IMR-90 (cell line): ENCODE data around the gene NXPH1. TPM values are rescaled to one million over a fixed set of nuclear protein-coding genes. Genes with fewer than 3 reads are reported as not detected.

Experiments
- ATAC-seq: fragments of 200-7000 bp; cut with Tn5 transposase; 2 replicates; pipeline ENCODE4 v1.9.1; 2020; ENCODE audit warnings: low read depth, mild to moderate bottlenecking, moderate library complexity
- BruUV-seq: library from RNA; stranded (reverse); fragments of 400-500 nt; replicated peaks from 2 replicates; lab custom pipeline; 2021; lab: Mats Ljungman, UMichigan
- CTCF ChIA-PET: fragments of 300-600 bp; formaldehyde crosslinking; extraction: SDS; loops from one replicate; lab custom pipeline; 2021; ENCODE audit warnings: antibody characterized with exemption; lab: Yijun Ruan, JAX
- POLR2A ChIA-PET: fragments of 300-600 bp; sonication (Branson Sonifier 250); formaldehyde crosslinking; loops from one replicate; lab custom pipeline; 2022; ENCODE audit warnings: antibody characterized with exemption; ENCODE audit not compliant: unreplicated experiment; lab: Charles Lee
- DNase-seq: peaks from one replicate; pipeline ENCODE4 v3.0.0; 2013
- H2AFZ ChIP-seq: replicated peaks from 2 replicates; pipeline ENCODE3; 2013; ENCODE audit warnings: low read length, mild to moderate bottlenecking; ENCODE audit not compliant: poor library complexity
- H2AK5ac ChIP-seq: 2 replicates; pipeline ENCODE4 v1.6.1; 2013; ENCODE audit warnings: low read depth, low read length, inconsistent platforms
- H2AK9ac ChIP-seq: replicated peaks from 2 replicates; pipeline ENCODE3; 2013; ENCODE audit warnings: mild to moderate bottlenecking, low read depth, low read length, moderate library complexity; ENCODE audit not compliant: poor library complexity
- H2BK120ac ChIP-seq: 2 replicates; pipeline ENCODE4 v1.6.1; 2013; ENCODE audit warnings: low read depth, low read length, inconsistent platforms
- H2BK15ac ChIP-seq: 3 replicates; pipeline ENCODE4 v1.6.1; 2013; ENCODE audit warnings: low read depth, low read length, inconsistent platforms
- H2BK20ac ChIP-seq: 2 replicates; pipeline ENCODE4 v1.6.1; 2013; ENCODE audit warnings: low read depth, mild to moderate bottlenecking, inconsistent platforms, low read length, moderate library complexity
- H2BK5ac ChIP-seq: 2 replicates; pipeline ENCODE4 v1.6.1; 2013; ENCODE audit warnings: mild to moderate bottlenecking, low read depth, low read length, inconsistent platforms; ENCODE audit not compliant: poor library complexity, severe bottlenecking
- H3K14ac ChIP-seq: replicated peaks from 2 replicates; pipeline ENCODE4 v1.6.1; 2013; ENCODE audit warnings: low read depth, low read length, inconsistent platforms
- H3K18ac ChIP-seq: 2 replicates; pipeline ENCODE4 v1.6.1; 2013; ENCODE audit warnings: low read depth, low read length, control low read depth
- H3K23ac ChIP-seq: 2 replicates; pipeline ENCODE4 v1.6.1; 2013; ENCODE audit warnings: low read depth, low read length, inconsistent platforms
- H3K27ac ChIP-seq: 2 replicates; pipeline ENCODE4 v1.5.1; 2013; ENCODE audit warnings: mild to moderate bottlenecking, control low read depth, low read length; ENCODE audit not compliant: insufficient read depth
- H3K27me3 ChIP-seq: 2 replicates; pipeline ENCODE4 v1.6.1; 2013; ENCODE audit warnings: low read length; ENCODE audit not compliant: control insufficient read depth, insufficient read depth
- H3K36me3 ChIP-seq: 2 replicates; pipeline ENCODE4 v1.6.1; 2013; ENCODE audit warnings: low read length, mixed read lengths; ENCODE audit not compliant: control insufficient read depth, insufficient read depth
- H3K4ac ChIP-seq: 2 replicates; pipeline ENCODE4 v1.6.1; 2013; ENCODE audit warnings: low read depth, low read length, inconsistent platforms
- H3K4me1 ChIP-seq: 2 replicates; pipeline ENCODE4 v1.6.1; 2013; ENCODE audit warnings: low read length, mixed read lengths; ENCODE audit not compliant: control insufficient read depth, insufficient read depth
- H3K4me2 ChIP-seq: 2 replicates; pipeline ENCODE4 v1.6.1; 2013; ENCODE audit warnings: low read depth, mild to moderate bottlenecking, control low read depth, low read length, moderate library complexity
- H3K4me3 ChIP-seq: 2 replicates; pipeline ENCODE4 v1.5.1; 2013; ENCODE audit warnings: low read depth, mild to moderate bottlenecking, control low read depth, low read length, moderate library complexity; ENCODE audit not compliant: insufficient read depth
- H3K56ac ChIP-seq: 2 replicates; pipeline ENCODE4 v1.6.1; 2013; ENCODE audit warnings: low read length, inconsistent platforms; ENCODE audit not compliant: insufficient read depth; ENCODE audit errors: extremely low read depth
- H3K79me1 ChIP-seq, 2 experiments: 2 replicates each; pipeline ENCODE4 v1.6.1; 2013; ENCODE audit warnings: low read length in 2 of 2, inconsistent platforms in 1 of 2, low read depth in 1 of 2
- H3K9ac ChIP-seq: 2 replicates; pipeline ENCODE4 v1.6.1; 2013; ENCODE audit warnings: low read depth, low read length, control low read depth
- H3K9me1 ChIP-seq: 2 replicates; pipeline ENCODE4 v1.6.1; 2013; ENCODE audit warnings: low read length, inconsistent platforms; ENCODE audit not compliant: insufficient read depth
- H3K9me3 ChIP-seq: 2 replicates; pipeline ENCODE4 v1.6.1; 2013; ENCODE audit warnings: low read length; ENCODE audit not compliant: control insufficient read depth, insufficient read depth
- H4K20me1 ChIP-seq: 2 replicates; pipeline ENCODE4 v1.6.1; 2013; ENCODE audit warnings: low read length, inconsistent platforms; ENCODE audit not compliant: insufficient read depth
- H4K5ac ChIP-seq: 2 replicates; pipeline ENCODE4 v1.6.1; 2013; ENCODE audit warnings: mild to moderate bottlenecking, low read depth, low read length, control low read depth
- H4K8ac ChIP-seq, 2 experiments: 2 replicates each; pipeline ENCODE4 v1.6.1; 2013; ENCODE audit warnings: low read depth in 2 of 2, low read length in 2 of 2, control low read depth in 1 of 2, inconsistent platforms in 1 of 2
- H4K91ac ChIP-seq: 2 replicates; pipeline ENCODE4 v1.6.1; 2013; ENCODE audit warnings: low read depth, low read length, inconsistent platforms; ENCODE audit not compliant: insufficient read depth
- CTCF ChIP-seq: conservative IDR thresholded peaks from 2 replicates; pipeline ENCODE4 v1.5.1; 2012; ENCODE audit warnings: mild to moderate bottlenecking, low read depth, low read length, improper control_type of control experiment
- MAFK ChIP-seq: IDR thresholded peaks from 2 replicates; pipeline ENCODE4 v1.6.1; 2012; ENCODE audit warnings: low read depth, low read length, improper control_type of control experiment
- MAZ ChIP-seq: IDR thresholded peaks from 2 replicates; pipeline ENCODE4 v1.6.1; 2012; ENCODE audit warnings: low read depth, mild to moderate bottlenecking, low read length, improper control_type of control experiment, moderate library complexity, borderline replicate concordance
- NFE2L2 ChIP-seq: fragments of 150-350 bp; IDR thresholded peaks from 2 replicates; pipeline ENCODE4 v1.6.1; 2016; ENCODE audit warnings: low read depth, mild to moderate bottlenecking, low read length
- POLR2A ChIP-seq: IDR thresholded peaks from 2 replicates; pipeline ENCODE4 v1.6.1; 2012; ENCODE audit warnings: mild to moderate bottlenecking, low read depth, low read length
- RAD21 ChIP-seq: IDR thresholded peaks from 2 replicates; pipeline ENCODE4 v1.6.1; 2012; ENCODE audit warnings: low read length, improper control_type of control experiment
- RCOR1 ChIP-seq: IDR thresholded peaks from 2 replicates; pipeline ENCODE4 v1.6.1; 2012; ENCODE audit warnings: mild to moderate bottlenecking, low read length, improper control_type of control experiment; ENCODE audit not compliant: insufficient replicate concordance
- RFX5 ChIP-seq: IDR thresholded peaks from 2 replicates; pipeline ENCODE4 v1.8.0; 2012; ENCODE audit warnings: low read depth, mild to moderate bottlenecking, low read length, moderate library complexity
- WGBS, 2 experiments: methylation state at CpG; one replicate each; pipeline versions ENCODE4 v1.1.5 to v1.1.7; 2013; ENCODE audit warnings: missing lambda C conversion rate in 2 of 2; ENCODE audit not compliant: insufficient read length in 1 of 2; ENCODE audit errors: extremely low coverage in 2 of 2; 5-methylcytosine and 5-hydroxymethylcytosine counted together
- dilution Hi-C: fragments of 300-500 bp; cut with HindIII; formaldehyde crosslinking; loops from one replicate; pipeline ENCODE4 v1.14.3; 2018; ENCODE audit warnings: low sequenced_read_pairs; ENCODE audit not compliant: unreplicated experiment
- in situ Hi-C: fragments of 300-500 bp; cut with MboI; formaldehyde crosslinking; loops from 3 replicates; pipeline ENCODE4 v1.14.3; 2019; ENCODE audit warnings: low sequenced_read_pairs, inconsistent platforms, mixed read lengths
- intact Hi-C: fragments of 100-400 bp; cut with micrococcal nuclease; formaldehyde crosslinking; loops from 2 replicates; pipeline ENCODE4 v1.10.0; 2022
- polyA plus RNA-seq, 3 experiments: library from polyadenylated mRNA; depleted of rRNA; stranded (reverse); fragments of >200 nt; gene quantifications; 2 replicates each; pipeline ENCODE4 v1.2.3, GENCODE V29; 2012; ENCODE audit warnings: low replicate concordance in 1 of 3
- total RNA-seq: library from RNA; depleted of rRNA; stranded (reverse); fragments of >200 nt; gene quantifications from 2 replicates; pipeline ENCODE4 v1.2.3, GENCODE V29; 2012
- TF ChIP-seq, protein P1 (sequence below): fragments of 150-350 bp; IDR thresholded peaks from 2 replicates; pipeline ENCODE4 v1.6.1; 2016; ENCODE audit warnings: low read depth, mild to moderate bottlenecking, low read length, moderate library complexity, borderline replicate concordance

NXPH1 gene
- total and polyA plus RNA-seq, 2 of the 4 experiments (the other 2 are of a cell fraction), result not detected

- no peak for DNase-seq
- 20% methylated on average over 3 of the region's 5 CpGs; no CpG with 5 or more reads in 1 of the 2 experiments for WGBS, 2 experiments
Measured at GRCh38 chr7:8515640-8516185, 82.3 kb downstream of the NXPH1 start.

More at GRCh38 chr7:8515640-8516185, 82.3 kb downstream of the NXPH1 start:
- in situ Hi-C loops, result no loop called here
- no peak overlapping the region for H2AFZ ChIP-seq
- ChIA-PET POLR2A (no interaction called here), CTCF (no interaction called here)
- no peak overlapping the region for H2BK15ac ChIP-seq
- H3K4me2 ChIP-seq, result no peak overlapping the region
- H3K4ac ChIP-seq, result no peak overlapping the region
- TF ChIP-seq MAZ (no peak), RAD21 (no peak), NFE2L2 (no peak), RFX5 (no peak), MAFK (no peak), POLR2A (no peak), RCOR1 (no peak), CTCF (no peak)
- TF ChIP-seq, protein P1, sequence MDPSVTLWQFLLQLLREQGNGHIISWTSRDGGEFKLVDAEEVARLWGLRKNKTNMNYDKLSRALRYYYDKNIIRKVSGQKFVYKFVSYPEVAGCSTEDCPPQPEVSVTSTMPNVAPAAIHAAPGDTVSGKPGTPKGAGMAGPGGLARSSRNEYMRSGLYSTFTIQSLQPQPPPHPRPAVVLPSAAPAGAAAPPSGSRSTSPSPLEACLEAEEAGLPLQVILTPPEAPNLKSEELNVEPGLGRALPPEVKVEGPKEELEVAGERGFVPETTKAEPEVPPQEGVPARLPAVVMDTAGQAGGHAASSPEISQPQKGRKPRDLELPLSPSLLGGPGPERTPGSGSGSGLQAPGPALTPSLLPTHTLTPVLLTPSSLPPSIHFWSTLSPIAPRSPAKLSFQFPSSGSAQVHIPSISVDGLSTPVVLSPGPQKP, result no peak
- H3K36me3 ChIP-seq, result no peaks in the 10 kb centered on the region
- H2AK5ac ChIP-seq, result no peak overlapping the region
- no peak overlapping the region for H2AK9ac ChIP-seq
- no TSS peak for BruUV-seq
- no peaks in the 10 kb centered on the region for H3K9me1 ChIP-seq
- no peak for ATAC-seq
- H3K9ac ChIP-seq, result no peak overlapping the region
- no peak overlapping the region for H2BK5ac ChIP-seq
- H3K56ac ChIP-seq, result no peak overlapping the region
- no peak overlapping the region for H3K27ac ChIP-seq
- H3K79me1 ChIP-seq, result no peaks in the 10 kb centered on the region
- no peak overlapping the region for H2BK120ac ChIP-seq
- no peak overlapping the region for H4K5ac ChIP-seq
- no peaks in the 10 kb centered on the region for H3K27me3 ChIP-seq
- no peak overlapping the region for H4K8ac ChIP-seq
- H3K23ac ChIP-seq, result no peak overlapping the region
- H2BK20ac ChIP-seq, result no peak overlapping the region
- no peak overlapping the region for H4K91ac ChIP-seq
- no peak overlapping the region for H3K4me3 ChIP-seq
- H4K20me1 ChIP-seq, result no peaks in the 10 kb centered on the region
- no peak overlapping the region for H3K18ac ChIP-seq
- peaks cover 3% of the 10 kb centered on the region for H3K9me3 ChIP-seq
- intact Hi-C loops, result no loop called here
- H3K4me1 ChIP-seq, result no peaks in the 10 kb centered on the region
- no peak overlapping the region for H3K14ac ChIP-seq
- dilution Hi-C loops, result no loop called here
